H1 (cell line): ENCODE measurements around the gene APOBEC3H. TPM values are rescaled to one million over a fixed set of nuclear protein-coding genes. Genes with fewer than 3 reads are reported as not detected.

Experiments used
- CTCF ChIA-PET: fragments of 300-600 bp; sonication (Branson Sonifier 250); formaldehyde crosslinking; loops from one replicate; lab custom pipeline; 2021; ENCODE audit not compliant: partially characterized antibody; lab: Charles Lee
- POLR2A ChIA-PET: fragments of 300-600 bp; sonication (Branson Sonifier 250); formaldehyde crosslinking; loops from one replicate; lab custom pipeline; 2021; ENCODE audit warnings: inconsistent platforms; ENCODE audit not compliant: partially characterized antibody; lab: Charles Lee
- DNase-seq, 2 experiments: peaks; one replicate each; pipeline versions ENCODE4 v3.0.0 to v3.0.0-alpha.2; 2010 to 2022; ENCODE audit warnings: low spot score in 2 of 2, low read depth in 1 of 2, mixed read lengths in 1 of 2
- FAIRE-seq: peaks from 2 replicates; lab custom pipeline; 2011; peaks lifted over from hg19 to GRCh38; lab: Jason Lieb, UNC
- H2AFZ ChIP-seq: 2 replicates; pipeline ENCODE4 v1.8.1; 2012; ENCODE audit warnings: low read length, inconsistent platforms
- H2AK5ac ChIP-seq: 2 replicates; pipeline ENCODE4 v1.6.1; 2013; ENCODE audit warnings: low read depth, low read length
- H2BK120ac ChIP-seq: replicated peaks from 2 replicates; pipeline ENCODE3; 2013; ENCODE audit warnings: low read depth, low read length, inconsistent platforms
- H2BK12ac ChIP-seq: 2 replicates; pipeline ENCODE4 v1.6.1; 2013; ENCODE audit warnings: low read depth, low read length
- H2BK15ac ChIP-seq: 2 replicates; pipeline ENCODE4 v1.6.1; 2013; ENCODE audit warnings: low read length
- H2BK20ac ChIP-seq: 2 replicates; pipeline ENCODE4 v1.6.1; 2013; ENCODE audit warnings: low read length
- H2BK5ac ChIP-seq: 2 replicates; pipeline ENCODE4 v1.6.1; 2013; ENCODE audit warnings: low read depth, low read length
- H3K14ac ChIP-seq: 2 replicates; pipeline ENCODE4 v1.6.1; 2013; ENCODE audit warnings: inconsistent platforms; ENCODE audit not compliant: insufficient read length
- H3K18ac ChIP-seq: 2 replicates; pipeline ENCODE4 v1.6.1; 2013; ENCODE audit warnings: low read length; ENCODE audit errors: extremely low read depth
- H3K23ac ChIP-seq: 2 replicates; pipeline ENCODE4 v1.6.1; 2013; ENCODE audit warnings: inconsistent platforms; ENCODE audit not compliant: insufficient read length
- H3K23me2 ChIP-seq: 2 replicates; pipeline ENCODE4 v1.6.1; 2013; ENCODE audit warnings: low read depth, low read length
- H3K27ac ChIP-seq: 2 replicates; pipeline ENCODE4 v1.6.1; 2011; ENCODE audit warnings: low read depth, low read length, inconsistent platforms
- H3K27me3 ChIP-seq, 4 experiments: replicated peaks in 1 of 4; 1 replicate in 1 of 4; 2 replicates in 3 of 4; pipeline versions ENCODE4 v1.6.1 to v1.8.1; 2011 to 2013; ENCODE audit warnings: low read length in 3 of 4, mild to moderate bottlenecking in 3 of 4, inconsistent platforms in 2 of 4, mixed read lengths in 2 of 4, moderate library complexity in 1 of 4; ENCODE audit not compliant: control insufficient read depth in 3 of 4, insufficient read depth in 3 of 4; ENCODE audit errors: extremely low read depth in 1 of 4
- H3K36me3 ChIP-seq, 4 experiments: 2 replicates each; pipeline versions ENCODE4 v1.6.1 to v1.8.1; 2011 to 2013; ENCODE audit warnings: mild to moderate bottlenecking in 4 of 4, low read length in 3 of 4, moderate library complexity in 2 of 4, control low read depth in 1 of 4, inconsistent platforms in 1 of 4; ENCODE audit not compliant: insufficient read depth in 4 of 4, control insufficient read depth in 2 of 4
- H3K4ac ChIP-seq: replicated peaks from 2 replicates; pipeline ENCODE3; 2013; ENCODE audit warnings: low read length, low read depth, mixed read lengths, inconsistent platforms; ENCODE audit not compliant: insufficient read length
- H3K4me1 ChIP-seq, 4 experiments: replicated peaks in 1 of 4; 1 replicate in 1 of 4; 2 replicates in 3 of 4; pipeline versions ENCODE4 v1.6.1 to v1.8.1; 2011 to 2013; ENCODE audit warnings: low read length in 3 of 4, inconsistent platforms in 2 of 4, mixed read lengths in 1 of 4; ENCODE audit not compliant: insufficient read depth in 4 of 4, control insufficient read depth in 3 of 4
- H3K4me2 ChIP-seq, 2 experiments: 2 replicates each; pipeline versions ENCODE4 v1.6.1 to v1.8.1; 2011 to 2013; ENCODE audit warnings: low read depth in 2 of 2, low read length in 2 of 2, control low read depth in 1 of 2, inconsistent platforms in 1 of 2, mild to moderate bottlenecking in 1 of 2; ENCODE audit not compliant: insufficient read depth in 1 of 2
- H3K4me3 ChIP-seq, 4 experiments: fragments of 200-600, 300-600 bp in 1 of 4; sonication (generic), shearing (Covaris generic), sonication (Bioruptor Twin) in 1 of 4; 2 replicates each; pipeline versions ENCODE4 v1.5.1 to v1.8.1; 2011 to 2016; ENCODE audit warnings: low read length in 4 of 4, low read depth in 3 of 4, control low read depth in 2 of 4, inconsistent platforms in 2 of 4, mild to moderate bottlenecking in 2 of 4, mixed read lengths in 1 of 4, moderate library complexity in 1 of 4; ENCODE audit not compliant: insufficient read depth in 2 of 4; ENCODE audit errors: extremely low read depth in 1 of 4
- H3K56ac ChIP-seq: replicated peaks from 2 replicates; pipeline ENCODE3; 2013; ENCODE audit warnings: low read depth, mild to moderate bottlenecking, mixed read lengths, low read length, inconsistent platforms; ENCODE audit not compliant: insufficient read length
- H3K79me1 ChIP-seq: 2 replicates; pipeline ENCODE4 v1.6.1; 2013; ENCODE audit warnings: low read depth, low read length, control low read depth
- H3K79me2 ChIP-seq, 2 experiments: 2 replicates each; pipeline versions ENCODE4 v1.6.1 to v1.8.1; 2012 to 2013; ENCODE audit warnings: low read length in 2 of 2, mild to moderate bottlenecking in 2 of 2, inconsistent platforms in 1 of 2; ENCODE audit not compliant: insufficient read depth in 2 of 2, control insufficient read depth in 1 of 2
- H3K9ac ChIP-seq, 4 experiments: replicated peaks in 1 of 4; 1 replicate in 1 of 4; 2 replicates in 3 of 4; pipeline versions ENCODE4 v1.6.1 to v1.8.1; 2011 to 2013; ENCODE audit warnings: low read depth in 3 of 4, low read length in 3 of 4, control low read depth in 2 of 4, mild to moderate bottlenecking in 2 of 4, moderate library complexity in 2 of 4, inconsistent platforms in 1 of 4; ENCODE audit errors: extremely low read depth in 1 of 4
- H3K9me3 ChIP-seq, 2 experiments: 2 replicates each; pipeline versions ENCODE4 v1.6.1 to v1.8.1; 2012 to 2013; ENCODE audit warnings: mild to moderate bottlenecking in 2 of 2, moderate library complexity in 2 of 2, control low read depth in 1 of 2, inconsistent platforms in 1 of 2, low read depth in 1 of 2, low read length in 1 of 2, mixed read lengths in 1 of 2; ENCODE audit not compliant: insufficient read depth in 2 of 2
- H4K20me1 ChIP-seq, 2 experiments: replicated peaks in 1 of 2; 2 replicates each; pipeline versions ENCODE3 to v1.8.1; 2011 to 2013; ENCODE audit warnings: inconsistent platforms in 2 of 2, low read length in 2 of 2, mild to moderate bottlenecking in 1 of 2; ENCODE audit not compliant: insufficient read depth in 2 of 2, control insufficient read depth in 1 of 2
- H4K5ac ChIP-seq: 2 replicates; pipeline ENCODE4 v1.6.1; 2013; ENCODE audit warnings: low read length, low read depth, mixed read lengths, inconsistent platforms; ENCODE audit not compliant: insufficient read length
- H4K8ac ChIP-seq: 2 replicates; pipeline ENCODE4 v1.8.0; 2013; ENCODE audit warnings: mild to moderate bottlenecking, moderate library complexity, low read length, inconsistent platforms; ENCODE audit not compliant: insufficient read depth; ENCODE audit errors: extremely low read depth
- H4K91ac ChIP-seq: replicated peaks from 2 replicates; pipeline ENCODE3; 2013; ENCODE audit warnings: low read length, mixed read lengths, inconsistent platforms; ENCODE audit not compliant: insufficient read length
- BACH1 ChIP-seq: IDR thresholded peaks from 2 replicates; pipeline ENCODE4 v1.6.1; 2012; ENCODE audit warnings: low read length, improper control_type of control experiment
- HDAC6 ChIP-seq: IDR thresholded peaks from one replicate; pipeline ENCODE4 v1.7.1; 2012; ENCODE audit warnings: low read depth, mild to moderate bottlenecking, inconsistent platforms, low read length, moderate library complexity
- JUN ChIP-seq: IDR thresholded peaks from 2 replicates; pipeline ENCODE4 v1.6.1; 2011; ENCODE audit warnings: low read depth, mild to moderate bottlenecking, improper control_type of control experiment, low read length
- KDM4A ChIP-seq: IDR thresholded peaks from one replicate; pipeline ENCODE4 v1.7.1; 2012; ENCODE audit warnings: low read depth, mild to moderate bottlenecking, moderate library complexity, low read length, inconsistent platforms; ENCODE audit not compliant: severe bottlenecking
- KDM5A ChIP-seq: fragments of 200-600 bp; IDR thresholded peaks from 2 replicates; pipeline ENCODE4 v1.7.1; 2012; ENCODE audit warnings: mild to moderate bottlenecking, low read length, inconsistent platforms, mixed read lengths
- NRF1 ChIP-seq: IDR thresholded peaks from 2 replicates; pipeline ENCODE4 v1.6.1; 2011; ENCODE audit warnings: mild to moderate bottlenecking, low read depth, low read length, improper control_type of control experiment
- RAD21 ChIP-seq, 2 experiments: IDR thresholded peaks in 1 of 2; conservative IDR thresholded peaks in 1 of 2; 2 replicates each; pipeline ENCODE4 v1.6.1; 2011; ENCODE audit warnings: low read depth in 2 of 2, low read length in 2 of 2, improper control_type of control experiment in 1 of 2, inconsistent platforms in 1 of 2, mild to moderate bottlenecking in 1 of 2, moderate library complexity in 1 of 2
- RBBP5 ChIP-seq: IDR thresholded peaks from 2 replicates; pipeline ENCODE4 v1.7.1; 2012; ENCODE audit warnings: low read depth, mild to moderate bottlenecking, inconsistent platforms, low read length, moderate library complexity, borderline replicate concordance
- SAP30 ChIP-seq: fragments of 300-600 bp; sonication (generic); IDR thresholded peaks from 2 replicates; pipeline ENCODE4 v1.7.1; 2012; ENCODE audit warnings: low read length, moderate library complexity, mild to moderate bottlenecking, inconsistent platforms; ENCODE audit not compliant: insufficient read depth, insufficient replicate concordance
- TBP ChIP-seq: IDR thresholded peaks from 2 replicates; pipeline ENCODE4 v1.6.1; 2011; ENCODE audit warnings: low read depth, low read length, improper control_type of control experiment
- WGBS, 2 experiments: shearing (Covaris generic) in 1 of 2; methylation state at CpG; one replicate each; pipeline versions ENCODE4 v1.1.6 to v1.1.7; 2013 to 2015; ENCODE audit warnings: low lambda C conversion rate in 2 of 2, mixed read lengths in 2 of 2, inconsistent platforms in 1 of 2, low coverage in 1 of 2, missing lambda C conversion rate in 1 of 2; ENCODE audit not compliant: insufficient replicate concordance in 2 of 2, insufficient coverage in 1 of 2, insufficient read length in 1 of 2; ENCODE audit errors: extremely low coverage in 1 of 2, missing lambda C conversion rate in 1 of 2; 5-methylcytosine and 5-hydroxymethylcytosine counted together
- polyA plus RNA-seq, 7 experiments: library from polyadenylated mRNA; depleted of rRNA in 3 of 7; stranded (reverse) in 5 of 7; unstranded in 2 of 7; fragments of >200 nt in 5 of 7; fragments of 200-250 nt in 2 of 7; gene quantifications; 1 replicate in 5 of 7; 2 replicates in 1 of 7; 4 replicates in 1 of 7; pipeline versions ENCODE4 v1.2.1 to v1.2.3, GENCODE V29; 2011 to 2013; ENCODE audit warnings: missing spikeins in 2 of 7, mixed read lengths in 2 of 7
- total RNA-seq: library from RNA; stranded (reverse); fragmentation: NEBNext Ultra II Directional; extraction: Animal tissue kit (Norgen Biotek cat#: 25700); gene quantifications from 2 replicates; pipeline ENCODE4 v1.2.1, GENCODE V29; 2021
- TF ChIP-seq, protein P1 (sequence below): IDR thresholded peaks from 2 replicates; pipeline ENCODE4 v1.6.1; 2011; ENCODE audit warnings: low read depth, mild to moderate bottlenecking, low read length; ENCODE audit not compliant: insufficient read depth

The APOBEC3H gene
- total and polyA plus RNA-seq, 2 of the 8 experiments (the other 6 are each of a cell fraction or from before 2014, with no cell fraction given): 0.47 to 0.56 TPM

DNA sequence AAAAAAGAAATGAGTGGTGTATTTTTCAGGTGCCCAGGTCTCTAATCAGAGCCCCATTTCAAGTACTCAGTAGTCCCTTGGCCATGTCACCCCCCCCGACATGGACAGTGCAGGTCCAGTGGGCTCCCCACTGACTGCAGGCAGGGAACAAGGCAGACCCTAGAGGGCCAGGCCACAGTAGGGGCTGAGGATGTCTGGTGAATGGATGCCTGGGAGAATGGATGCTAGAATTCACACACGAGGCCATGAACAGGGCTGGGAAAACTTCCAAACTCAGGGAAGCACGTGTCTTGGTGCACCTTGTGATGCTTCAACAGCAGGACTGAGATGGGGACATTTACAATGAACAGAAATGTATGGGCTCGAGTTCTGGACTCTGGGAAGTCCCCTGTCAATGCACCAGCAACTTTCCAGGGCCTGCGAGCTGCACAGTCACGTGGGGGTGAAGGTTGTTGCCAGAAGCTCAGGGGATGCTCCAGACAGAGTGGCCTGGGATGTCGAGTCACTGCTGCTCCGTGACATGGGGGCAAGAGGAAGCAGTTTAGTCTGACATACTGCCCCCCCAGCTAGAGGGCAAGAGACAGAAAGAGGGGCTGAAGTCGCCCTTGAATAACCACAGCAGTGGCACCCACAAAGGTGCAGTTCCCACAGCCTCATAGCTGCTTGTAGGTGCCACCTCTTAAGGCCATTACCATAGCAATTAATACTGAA is 16.8 kb upstream of the APOBEC3H start:
- Histone ChIP-seq H4K5ac (no peak overlapping the region), H3K14ac (no peak overlapping the region), H3K4me2 (no peak overlapping the region), H3K4me1 (peaks cover 0 to 7% (median 1%) of the 10 kb centered on the region in 4 experiments; a peak in 4 of 7 replicates), H4K91ac (no peak overlapping the region), H2AFZ (no peak overlapping the region), H3K27ac (no peak overlapping the region), H3K23me2 (no peaks in the 10 kb centered on the region), H4K8ac (no peak overlapping the region), H2BK15ac (no peak overlapping the region), H3K23ac (no peak overlapping the region), H2BK5ac (no peak overlapping the region), H2BK12ac (no peak overlapping the region), H3K18ac (no peak overlapping the region), H3K4ac (no peak overlapping the region), H3K27me3 (no peaks in the 10 kb centered on the region), H2BK20ac (no peak overlapping the region), H3K36me3 (no peaks in the 10 kb centered on the region), H2AK5ac (0 out of 2 replicates have a peak overlapping the region, but pooled peaks have one; percentile 53), H3K9ac (no peak overlapping the region), H2BK120ac (no peak overlapping the region), H4K20me1 (no peaks in the 10 kb centered on the region), H3K9me3 (no peaks in the 10 kb centered on the region), H3K56ac (no peak overlapping the region), H3K4me3 (no peak overlapping the region), H3K79me2 (no peaks in the 10 kb centered on the region), H3K79me1 (no peaks in the 10 kb centered on the region)
- DNase-seq (no peak), FAIRE-seq (no peak)
- 86% methylated on average over 9 of the region's 9 CpGs; no CpG with 5 or more reads in 1 of the 2 experiments for WGBS, 2 experiments
- ChIA-PET CTCF (interaction anchor here (0.7 to 1.3 kb wide), 5 partner anchors 12 to 231 kb away, joined by 3 to 6 read pairs (median 3); partner anchors contain the start of gene APOBEC3H), POLR2A (interaction anchor here (1.5 kb wide), 1 partner anchor 32 kb away, joined by 3 read pairs; no protein-coding TSS in a partner anchor)
- TF ChIP-seq RAD21 (IDR thresholded peaks at IDR 0.05 in 1 of 2, conservative IDR thresholded peaks at IDR 0.05 in 1 of 2; ENCODE audit: low read depth in 2 of 2, low read length in 2 of 2): no peak
- no peak for TF ChIP-seq JUN
- TF ChIP-seq KDM5A: no peak
- TF ChIP-seq BACH1: no peak
- TF ChIP-seq, protein P1, sequence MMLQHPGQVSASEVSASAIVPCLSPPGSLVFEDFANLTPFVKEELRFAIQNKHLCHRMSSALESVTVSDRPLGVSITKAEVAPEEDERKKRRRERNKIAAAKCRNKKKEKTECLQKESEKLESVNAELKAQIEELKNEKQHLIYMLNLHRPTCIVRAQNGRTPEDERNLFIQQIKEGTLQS: no peak
- no peak for TF ChIP-seq NRF1
- TF ChIP-seq RBBP5: no peak
- TF ChIP-seq TBP: no peak
- no peak for TF ChIP-seq SAP30
- no peak for TF ChIP-seq HDAC6
- no peak for TF ChIP-seq KDM4A
